ENCODE data around the gene IFT20.

The IFT20 gene

GRCh38 chr17:28318759-28319597, 16.3 kb downstream of the IFT20 start, which contains the start of gene TMEM97 (continued):
- no peak for TF ChIP-seq ATF2 (tag by site-specific recombination; IDR thresholded peaks at IDR 0.05; ENCODE audit: low read depth)
- TF ChIP-seq ZNF501 (tag by site-specific recombination; IDR thresholded peaks at IDR 0.05) = peak; percentile 93
- 0 out of 2 replicates have a peak, but pooled peaks have one; percentile 28 for TF ChIP-seq ZNF146 (tag by site-specific recombination; IDR thresholded peaks at IDR 0.05)
- 0 out of 2 replicates have a peak, but pooled peaks have one; percentile 24 for TF ChIP-seq KLF8 (tag by site-specific recombination; IDR thresholded peaks at IDR 0.05)
- 0 out of 2 replicates have a peak, but pooled peaks have one; percentile 66 for TF ChIP-seq ZNF223 (tag by site-specific recombination; IDR thresholded peaks at IDR 0.05)
- no peak for TF ChIP-seq ZNF529 (tag by site-specific recombination; IDR thresholded peaks at IDR 0.05; ENCODE audit: insufficient replicate concordance)
- TF ChIP-seq ZNF558 (tag by site-specific recombination; IDR thresholded peaks at IDR 0.05) = no peak
- peak; percentile 52; the same call in 1 of the 2 replicates for TF ChIP-seq ZNF843 (tag by site-specific recombination; IDR thresholded peaks at IDR 0.05)
- peak; percentile 44; the same call in 1 of the 2 replicates for TF ChIP-seq ZNF785 (tag by site-specific recombination; IDR thresholded peaks at IDR 0.05)
- no peak for TF ChIP-seq ZNF350 (tag by site-specific recombination; IDR thresholded peaks at IDR 0.05)
- no peak for TF ChIP-seq ZNF16 (tag by site-specific recombination; IDR thresholded peaks at IDR 0.05; ENCODE audit: low read depth)
- TF ChIP-seq HOXA7 (CRISPR knock-in tag; IDR thresholded peaks at IDR 0.05; ENCODE audit: borderline replicate concordance) = no peak
- no peak for TF ChIP-seq ZNF544 (tag by site-specific recombination; IDR thresholded peaks at IDR 0.05)
- peak; percentile 83 for TF ChIP-seq ZEB2 (tag by site-specific recombination; IDR thresholded peaks at IDR 0.05)
- TF ChIP-seq ZNF830 (tag by site-specific recombination; IDR thresholded peaks at IDR 0.05; ENCODE audit: low read depth) = no peak
- 0 out of 2 replicates have a peak, but pooled peaks have one; percentile 24 for TF ChIP-seq ZBTB48 (tag by site-specific recombination; IDR thresholded peaks at IDR 0.05)
- TF ChIP-seq KLF7 (tag by site-specific recombination; IDR thresholded peaks at IDR 0.05; ENCODE audit: borderline replicate concordance) = no peak
- no peak for TF ChIP-seq ZNF658 (tag by site-specific recombination; IDR thresholded peaks at IDR 0.05)
- TF ChIP-seq SCRT2 (tag by site-specific recombination; IDR thresholded peaks at IDR 0.05) = no peak
- TF ChIP-seq ZNF776 (tag by site-specific recombination; IDR thresholded peaks at IDR 0.05; ENCODE audit: borderline replicate concordance) = no peak
- no peak for TF ChIP-seq ZNF112 (tag by site-specific recombination; IDR thresholded peaks at IDR 0.05)
- TF ChIP-seq KLF16 (tag by site-specific recombination; IDR thresholded peaks at IDR 0.05) = peak; percentile 43; the same call in 1 of the 2 replicates
- no peak for TF ChIP-seq ZNF571 (tag by site-specific recombination; IDR thresholded peaks at IDR 0.05)
- peak; percentile 74 for TF ChIP-seq KLF17 (tag by site-specific recombination; IDR thresholded peaks at IDR 0.05)
- TF ChIP-seq ZBTB20 (tag by site-specific recombination; IDR thresholded peaks at IDR 0.05) = peak; percentile 60; the same call in 1 of the 2 replicates
- TF ChIP-seq SP7 (tag by site-specific recombination; IDR thresholded peaks at IDR 0.05) = peak; percentile 83
- TF ChIP-seq CTCF (tag by site-specific recombination; IDR thresholded peaks at IDR 0.05) = peak; percentile 88
- no peak for TF ChIP-seq ZNF37A (tag by site-specific recombination; IDR thresholded peaks at IDR 0.05)
- TF ChIP-seq ZNF600 (tag by site-specific recombination; IDR thresholded peaks at IDR 0.05) = peak; percentile 84
- TF ChIP-seq YY1 (tag by site-specific recombination; IDR thresholded peaks at IDR 0.05) = peak; percentile 45; the same call in 1 of the 2 replicates
- no peak for TF ChIP-seq ZNF518A (tag by site-specific recombination; conservative IDR thresholded peaks at IDR 0.05; ENCODE audit: low read depth)
- no peak for TF ChIP-seq ZNF670 (tag by site-specific recombination; IDR thresholded peaks at IDR 0.05; ENCODE audit: low read depth)

Data from HEK293 (cell line).